Activated CD8-positive, alpha-beta T cell treated with anti-CD3 and anti-CD28 coated beads for 36 hours (primary cell): ENCODE data around the gene TNFRSF1A. TPM values are rescaled to one million over a fixed set of nuclear protein-coding genes. Genes with fewer than 3 reads are reported as not detected.

Source experiments
- ATAC-seq: fragments of 200-7000 bp; cut with Tn5 transposase; one replicate; pipeline ENCODE4 v1.10.0; 2021; ENCODE audit warnings: mild to moderate bottlenecking, moderate library complexity
- CTCF ChIA-PET: fragments of 350-600 bp; sonication (Branson Sonifier 250); formaldehyde crosslinking; loops from one replicate; lab custom pipeline; 2021; ENCODE audit warnings: antibody characterized with exemption; lab: Charles Lee
- POLR2A ChIA-PET: fragments of 350-600 bp; sonication (Branson Sonifier 250); formaldehyde crosslinking; loops from one replicate; lab custom pipeline; 2021; ENCODE audit warnings: antibody characterized with exemption; lab: Charles Lee
- DNase-seq: peaks from one replicate; pipeline ENCODE4 v3.0.0-alpha.2; 2020
- H3K27ac Mint-ChIP-seq: one replicate; pipeline ENCODE4 v1.8.0; 2021; ENCODE audit warnings: mild to moderate bottlenecking, mixed read lengths
- H3K27me3 Mint-ChIP-seq: one replicate; pipeline ENCODE4 v1.8.0; 2021; ENCODE audit warnings: mixed read lengths
- H3K36me3 Mint-ChIP-seq: one replicate; pipeline ENCODE4 v1.8.0; 2021; ENCODE audit warnings: low read depth, mixed read lengths
- H3K4me1 Mint-ChIP-seq: one replicate; pipeline ENCODE4 v1.8.0; 2021; ENCODE audit warnings: low read depth, mixed read lengths
- H3K4me3 Mint-ChIP-seq: one replicate; pipeline ENCODE4 v1.8.0; 2021; ENCODE audit warnings: mild to moderate bottlenecking, moderate library complexity, mixed read lengths
- H3K9me3 Mint-ChIP-seq: one replicate; pipeline ENCODE4 v1.8.0; 2021; ENCODE audit warnings: mixed read lengths
- intact Hi-C: fragments of 100-400 bp; cut with micrococcal nuclease; formaldehyde crosslinking; loops from one replicate; pipeline ENCODE4 v1.10.0; 2022
- total RNA-seq, 2 experiments: library from RNA; stranded (reverse); gene quantifications; one replicate each; pipeline ENCODE4 v1.2.3, GENCODE V29; 2021
- TF ChIP-seq, protein P1 (sequence below): fragments of 200-600 bp; IDR thresholded peaks from one replicate; pipeline ENCODE4 v1.8.0; 2022; ENCODE audit warnings: antibody characterized with exemption, mild to moderate bottlenecking

The TNFRSF1A gene
- total RNA-seq, 2 experiments from 2014 or later = 40.6 TPM

DNA sequence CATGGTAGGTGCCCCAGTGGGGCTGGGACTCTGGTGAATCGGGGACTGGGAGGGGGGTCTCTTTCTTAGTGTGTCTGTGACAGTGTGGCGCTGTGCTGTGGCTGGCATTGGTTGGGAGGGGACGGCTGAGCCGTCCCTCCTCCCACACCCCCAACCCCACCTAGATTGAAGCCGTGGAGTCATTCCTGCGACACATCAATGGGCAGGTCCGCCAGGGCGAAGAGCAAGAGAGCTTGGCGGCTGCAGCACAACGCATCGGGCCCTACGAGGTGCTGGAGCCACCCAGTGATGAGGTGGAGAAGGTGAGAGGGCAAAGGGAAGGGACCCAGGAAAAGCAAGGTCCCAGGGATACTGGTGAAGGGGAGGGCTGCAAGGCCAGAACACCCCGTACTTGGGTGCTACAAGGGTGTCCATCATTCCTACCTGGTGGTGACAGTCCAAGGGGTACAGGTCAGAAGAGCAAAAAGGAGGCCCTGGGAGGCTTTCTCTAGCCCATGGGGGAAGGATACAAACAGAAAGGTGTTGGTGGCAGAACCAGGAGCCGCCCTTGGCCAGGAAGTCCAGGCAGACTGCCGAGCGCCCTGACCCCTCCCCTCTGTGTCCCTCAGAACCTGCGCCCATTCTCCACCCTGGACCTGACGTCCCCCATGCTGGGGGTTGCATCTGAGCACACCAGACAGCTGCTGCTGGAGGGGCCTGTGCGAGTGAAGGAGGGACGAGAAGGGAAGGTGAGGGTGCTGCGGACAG, 24.0 kb downstream of the TNFRSF1A start:
- POLR2A ChIA-PET = interaction anchor here (0.7 to 1.8 kb wide), 4 partner anchors 9 to 143 kb away, joined by 3 to 6 read pairs (median 4); no protein-coding TSS in a partner anchor
- DNase-seq (no peak), ATAC-seq (peak; percentile 9)
- Mint-ChIP-seq H3K36me3 (no peaks in the 10 kb centered on the region), H3K27ac (no peak overlapping the region), H3K9me3 (no peaks in the 10 kb centered on the region), H3K27me3 (no peaks in the 10 kb centered on the region), H3K4me3 (no peak overlapping the region), H3K4me1 (peaks cover 26% of the 10 kb centered on the region)
- TF ChIP-seq, protein P1, sequence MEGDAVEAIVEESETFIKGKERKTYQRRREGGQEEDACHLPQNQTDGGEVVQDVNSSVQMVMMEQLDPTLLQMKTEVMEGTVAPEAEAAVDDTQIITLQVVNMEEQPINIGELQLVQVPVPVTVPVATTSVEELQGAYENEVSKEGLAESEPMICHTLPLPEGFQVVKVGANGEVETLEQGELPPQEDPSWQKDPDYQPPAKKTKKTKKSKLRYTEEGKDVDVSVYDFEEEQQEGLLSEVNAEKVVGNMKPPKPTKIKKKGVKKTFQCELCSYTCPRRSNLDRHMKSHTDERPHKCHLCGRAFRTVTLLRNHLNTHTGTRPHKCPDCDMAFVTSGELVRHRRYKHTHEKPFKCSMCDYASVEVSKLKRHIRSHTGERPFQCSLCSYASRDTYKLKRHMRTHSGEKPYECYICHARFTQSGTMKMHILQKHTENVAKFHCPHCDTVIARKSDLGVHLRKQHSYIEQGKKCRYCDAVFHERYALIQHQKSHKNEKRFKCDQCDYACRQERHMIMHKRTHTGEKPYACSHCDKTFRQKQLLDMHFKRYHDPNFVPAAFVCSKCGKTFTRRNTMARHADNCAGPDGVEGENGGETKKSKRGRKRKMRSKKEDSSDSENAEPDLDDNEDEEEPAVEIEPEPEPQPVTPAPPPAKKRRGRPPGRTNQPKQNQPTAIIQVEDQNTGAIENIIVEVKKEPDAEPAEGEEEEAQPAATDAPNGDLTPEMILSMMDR = no peak
- intact Hi-C loops = no loop called here
- CTCF ChIA-PET = no interaction called here

DNA sequence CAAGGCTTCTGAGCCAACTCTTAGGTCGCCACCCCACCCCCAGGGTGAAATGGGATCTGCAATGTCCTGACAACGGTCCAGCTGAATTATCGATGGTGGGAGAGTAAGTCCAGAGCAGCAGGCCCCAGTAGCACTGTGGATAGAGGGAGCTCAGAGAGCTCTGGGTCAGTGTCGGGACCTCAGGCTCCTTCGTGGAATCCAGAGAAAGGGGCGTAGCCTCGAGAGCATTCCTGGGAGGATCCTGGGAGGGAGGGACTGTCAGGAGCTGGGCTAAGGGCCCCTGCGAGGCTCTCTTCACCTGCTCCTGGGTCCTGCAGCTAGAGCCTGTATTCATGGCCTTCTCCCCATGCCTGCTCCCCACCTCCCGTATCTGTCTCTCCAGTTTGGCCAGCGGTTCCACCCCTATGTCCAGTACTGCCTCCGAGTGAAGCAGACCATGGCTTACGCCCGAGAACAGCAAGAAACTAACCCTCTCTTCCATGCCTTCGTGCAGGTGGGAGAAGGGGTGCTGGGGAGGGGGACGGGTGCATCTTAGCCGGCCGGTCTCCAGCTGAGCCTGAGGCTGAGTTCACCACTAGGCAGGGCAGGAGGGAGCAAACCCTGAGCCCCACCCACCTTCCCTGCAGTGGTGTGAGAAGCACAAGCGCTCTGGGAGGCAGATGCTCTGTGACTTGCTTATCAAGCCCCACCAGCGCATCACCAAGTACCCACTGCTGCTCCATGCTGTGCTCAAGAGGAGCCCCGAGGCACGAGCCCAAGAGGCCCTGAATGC, 24.8 kb downstream of the TNFRSF1A start:
- POLR2A ChIA-PET = interaction anchor here (0.7 to 1.3 kb wide), 3 partner anchors 57 to 149 kb away, joined by 3 to 4 read pairs (median 3); no protein-coding TSS in a partner anchor
- Mint-ChIP-seq H3K27ac (no peak overlapping the region), H3K4me3 (no peak overlapping the region), H3K9me3 (no peaks in the 10 kb centered on the region), H3K36me3 (no peaks in the 10 kb centered on the region), H3K27me3 (no peaks in the 10 kb centered on the region), H3K4me1 (peaks cover 28% of the 10 kb centered on the region)
- ATAC-seq = no peak
- CTCF ChIA-PET = no interaction called here
- TF ChIP-seq, protein P1 = no peak
- intact Hi-C loops = no loop called here
- no peak for DNase-seq

DNA sequence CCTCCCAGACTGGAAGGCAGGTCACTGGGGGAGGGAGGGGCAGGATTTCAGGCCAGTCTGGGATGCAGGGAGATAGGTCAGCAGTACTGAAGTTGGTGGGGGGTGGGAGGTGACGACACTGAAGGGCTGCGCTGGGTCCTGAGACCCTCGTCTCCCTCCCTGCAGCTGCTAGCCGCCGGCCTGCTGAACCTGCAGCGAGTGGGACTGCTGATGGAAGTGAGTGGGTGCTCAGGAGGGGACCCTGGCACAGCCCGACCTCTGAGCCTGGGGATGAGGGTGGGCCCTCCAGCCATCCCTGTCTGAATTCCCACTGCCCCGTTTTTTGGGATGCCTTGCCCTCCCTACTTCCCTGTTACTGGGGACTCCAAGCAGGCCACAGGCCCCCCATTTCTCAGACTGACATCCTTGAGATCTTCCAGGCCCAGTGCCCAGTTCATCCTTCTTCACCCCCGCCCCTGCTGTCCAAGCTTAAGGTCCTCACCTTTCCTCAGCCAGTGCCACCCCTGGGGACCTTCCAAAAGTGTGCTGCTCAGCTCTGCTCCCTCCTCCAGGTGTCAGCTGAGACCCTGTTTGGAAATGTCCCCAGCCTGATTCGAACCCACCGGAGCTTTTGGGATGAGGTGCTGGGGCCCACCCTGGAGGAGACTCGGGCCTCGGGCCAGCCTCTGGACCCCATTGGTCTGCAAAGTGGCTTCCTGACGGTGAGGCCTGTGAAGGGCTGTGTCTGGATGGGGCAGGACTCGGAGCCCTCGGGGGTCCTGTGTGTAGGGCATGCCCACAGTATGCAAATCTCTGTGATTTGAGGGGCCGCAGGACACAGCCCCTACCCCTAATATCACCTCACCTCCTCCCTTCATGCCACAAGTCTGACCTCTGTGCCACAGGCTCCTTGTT, 25.9 kb downstream of the TNFRSF1A start:
- Mint-ChIP-seq H3K27me3 (no peaks in the 10 kb centered on the region), H3K4me1 (peaks cover 24% of the 10 kb centered on the region), H3K4me3 (no peak overlapping the region), H3K9me3 (no peaks in the 10 kb centered on the region), H3K36me3 (no peaks in the 10 kb centered on the region), H3K27ac (no peak overlapping the region)
- ChIA-PET POLR2A (interaction anchor here (1.0 kb wide), 1 partner anchor 106 kb away, joined by 3 read pairs; no protein-coding TSS in a partner anchor), CTCF (interaction anchor here (1.1 to 1.3 kb wide), 2 partner anchors 10 to 24 kb away, joined by 4 read pairs; no protein-coding TSS in a partner anchor)
- ATAC-seq (no peak), DNase-seq (no peak)
- TF ChIP-seq, protein P1 = no peak
- intact Hi-C loops = no loop called here

DNA sequence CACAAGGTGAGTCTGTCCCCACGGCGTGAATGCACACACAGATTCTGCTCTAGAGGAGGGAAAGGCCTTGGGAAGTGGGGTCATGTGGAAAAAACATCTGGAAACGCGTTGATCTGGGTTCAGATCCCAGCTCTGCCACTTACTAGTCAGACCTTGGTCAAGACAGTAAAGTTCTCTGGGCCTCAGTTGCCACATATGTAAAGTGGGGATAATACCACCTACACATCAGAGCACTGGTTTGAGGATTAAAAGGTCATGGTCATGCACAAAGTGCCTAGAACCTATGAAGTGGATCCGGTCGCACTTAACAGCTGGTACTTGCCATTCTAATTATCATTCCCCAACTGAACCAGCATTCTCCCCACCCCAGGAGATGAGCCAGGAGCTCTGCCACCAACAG, 26.7 kb downstream of the TNFRSF1A start:
- CTCF ChIA-PET = interaction anchor here (0.7 to 1.3 kb wide), 3 partner anchors 8 to 24 kb away, joined by 3 to 4 read pairs (median 4); no protein-coding TSS in a partner anchor
- no peaks in the 10 kb centered on the region for H3K9me3 Mint-ChIP-seq
- H3K4me1 Mint-ChIP-seq = peaks cover 24% of the 10 kb centered on the region
- H3K27ac Mint-ChIP-seq = no peak overlapping the region
- no peaks in the 10 kb centered on the region for H3K27me3 Mint-ChIP-seq
- no peak overlapping the region for H3K4me3 Mint-ChIP-seq
- DNase-seq (no peak), ATAC-seq (no peak)
- TF ChIP-seq, protein P1 = no peak
- POLR2A ChIA-PET = no interaction called here
- intact Hi-C loops = no loop called here
- no peaks in the 10 kb centered on the region for H3K36me3 Mint-ChIP-seq
